Measurements from ENCODE around the gene MYBBP1A.
"Not testable (repeated sequence)": the region's sequence is repeated elsewhere in the genome, so short reads cannot be mapped to it uniquely, and the experiment has no call there.

MYBBP1A gene

GRCh38 chr17:4588898-4589625 lies 33.9 kb upstream of the MYBBP1A start:
- DNase-seq (ENCODE audit: low read depth in 2 of 2): no peak

GRCh38 chr17:4588391-4588790 lies 33.2 kb upstream of the MYBBP1A start:
- DNase-seq (ENCODE audit: low read depth in 2 of 2): no peak

- no peak for DNase-seq (ENCODE audit: low read depth in 2 of 2)
These were observed 32.6 kb upstream of the MYBBP1A start for GRCh38 chr17:4587803-4588202.

- DNase-seq (ENCODE audit: low read depth in 2 of 2): no peak
These were observed 32.0 kb upstream of the MYBBP1A start for GRCh38 chr17:4587195-4587594.

- no peak for DNase-seq (ENCODE audit: low read depth in 2 of 2)
These were observed 30.9 kb upstream of the MYBBP1A start for GRCh38 chr17:4586043-4586442.

- DNase-seq (ENCODE audit: low read depth in 2 of 2): no peak
These were observed 30.4 kb upstream of the MYBBP1A start for GRCh38 chr17:4585638-4585994.

- no peak for DNase-seq (ENCODE audit: low read depth in 2 of 2)
These were observed 29.9 kb upstream of the MYBBP1A start for GRCh38 chr17:4584917-4585637.

- DNase-seq (ENCODE audit: low read depth in 2 of 2): no peak
These were observed 29.1 kb upstream of the MYBBP1A start, which contains the start of gene SMTNL2 for GRCh38 chr17:4584101-4584916. SMTNL2 (plus strand) TSS chr17:4584529; CDS start chr17:4584606, 77 bp downstream.

GRCh38 chr17:4583782-4584100 lies 28.6 kb upstream of the MYBBP1A start:
- DNase-seq (ENCODE audit: low read depth in 2 of 2): no peak

GRCh38 chr17:4583206-4583605 lies 28.0 kb upstream of the MYBBP1A start:
- no peak for DNase-seq (ENCODE audit: low read depth in 2 of 2)

- DNase-seq (ENCODE audit: low read depth in 2 of 2): no peak
These were observed 27.5 kb upstream of the MYBBP1A start for GRCh38 chr17:4582691-4583090.

- no peak for DNase-seq (ENCODE audit: low read depth in 2 of 2)
These were observed 26.9 kb upstream of the MYBBP1A start for GRCh38 chr17:4582101-4582501.

GRCh38 chr17:4580291-4580690 lies 25.1 kb upstream of the MYBBP1A start:
- DNase-seq (ENCODE audit: low read depth in 2 of 2): no peak

- DNase-seq (ENCODE audit: low read depth in 2 of 2): no peak
These were observed 24.5 kb upstream of the MYBBP1A start for GRCh38 chr17:4579678-4580077.

- DNase-seq (ENCODE audit: low read depth in 2 of 2): not testable (repeated sequence)
These were observed 23.2 kb upstream of the MYBBP1A start for GRCh38 chr17:4578349-4578748.

GRCh38 chr17:4577386-4577993 lies 22.3 kb upstream of the MYBBP1A start:
- no peak for DNase-seq (ENCODE audit: low read depth in 2 of 2)

- no peak for DNase-seq (ENCODE audit: low read depth in 2 of 2)
These were observed 21.6 kb upstream of the MYBBP1A start for GRCh38 chr17:4576729-4577322.

- no peak for DNase-seq (ENCODE audit: low read depth in 2 of 2)
These were observed 21.0 kb upstream of the MYBBP1A start for GRCh38 chr17:4576161-4576558.

GRCh38 chr17:4574448-4575045 lies 19.4 kb upstream of the MYBBP1A start:
- no peak for DNase-seq (ENCODE audit: low read depth in 2 of 2)

GRCh38 chr17:4573669-4574068 lies 18.5 kb upstream of the MYBBP1A start:
- DNase-seq (ENCODE audit: low read depth in 2 of 2): peak; percentile 56 to 58

- no peak for DNase-seq (ENCODE audit: low read depth in 2 of 2)
These were observed 17.9 kb upstream of the MYBBP1A start for GRCh38 chr17:4573115-4573514.
